Stomach smooth muscle (tissue), 2 donors: ENCODE data around the gene YIPF1.

ENCODE experiments used
- H3K27ac ChIP-seq: one replicate; pipeline ENCODE4 v1.7.0; 2013; ENCODE audit warnings: mild to moderate bottlenecking, low read length, inconsistent platforms
- H3K27me3 ChIP-seq, 2 donors: one replicate each; pipeline ENCODE4 v1.7.0; 2013; ENCODE audit warnings: low read length in 2 of 2; ENCODE audit not compliant: insufficient read depth in 2 of 2, control insufficient read depth in 1 of 2
- H3K36me3 ChIP-seq, 2 donors: one replicate each; pipeline ENCODE4 v1.7.0; 2013; ENCODE audit warnings: low read length in 2 of 2; ENCODE audit not compliant: control insufficient read depth in 2 of 2, insufficient read depth in 2 of 2
- H3K4me1 ChIP-seq: one replicate; pipeline ENCODE4 v1.7.0; 2013; ENCODE audit warnings: low read length; ENCODE audit not compliant: control insufficient read depth, insufficient read depth
- H3K4me3 ChIP-seq, 2 donors: one replicate each; pipeline ENCODE4 v1.7.0; 2013; ENCODE audit warnings: low read length in 2 of 2
- H3K9ac ChIP-seq, 2 donors: one replicate each; pipeline ENCODE4 v1.7.0; 2013; ENCODE audit warnings: low read length in 2 of 2, mild to moderate bottlenecking in 1 of 2
- H3K9me3 ChIP-seq, 2 donors: one replicate each; pipeline ENCODE4 v1.7.0; 2013; ENCODE audit warnings: low read length in 2 of 2; ENCODE audit not compliant: control insufficient read depth in 2 of 2
- donor health status: healthy.
- donor health status: Pancreatic carcinoma.

Gene YIPF1

GRCh38 chr1:53913352-53914033 is 23.9 kb upstream of the YIPF1 start:
- H3K36me3 ChIP-seq: peaks cover 0 to 4% of the 10 kb centered on the region in 2 donors
- no peaks in the 10 kb centered on the region for H3K9me3 ChIP-seq
- no peak overlapping the region for H3K9ac ChIP-seq
- H3K27me3 ChIP-seq: no peaks in the 10 kb centered on the region
- no peak overlapping the region for H3K27ac ChIP-seq
- no peaks in the 10 kb centered on the region for H3K4me1 ChIP-seq
- H3K4me3 ChIP-seq: no peak overlapping the region

- no peaks in the 10 kb centered on the region for H3K4me1 ChIP-seq
Observed at GRCh38 chr1:53911442-53911841, 21.8 kb upstream of the YIPF1 start.

GRCh38 chr1:53909946-53910345 is 20.3 kb upstream of the YIPF1 start:
- Histone ChIP-seq H3K9me3 (no peaks in the 10 kb centered on the region), H3K36me3 (peaks cover 0 to 6% of the 10 kb centered on the region in 2 donors), H3K4me3 (no peak overlapping the region), H3K27ac (no peak overlapping the region), H3K27me3 (no peaks in the 10 kb centered on the region), H3K9ac (no peak overlapping the region), H3K4me1 (no peaks in the 10 kb centered on the region)

More at GRCh38 chr1:53911442-53911841, 21.8 kb upstream of the YIPF1 start:
- Histone ChIP-seq H3K27ac (no peak overlapping the region), H3K27me3 (no peaks in the 10 kb centered on the region), H3K36me3 (peaks cover 0 to 4% of the 10 kb centered on the region in 2 donors), H3K9me3 (no peaks in the 10 kb centered on the region), H3K9ac (no peak overlapping the region), H3K4me3 (no peak overlapping the region)

- Histone ChIP-seq H3K27ac (no peak overlapping the region), H3K36me3 (peaks cover 0 to 2% of the 10 kb centered on the region in 2 donors), H3K4me1 (peaks cover 5% of the 10 kb centered on the region), H3K9me3 (no peaks in the 10 kb centered on the region), H3K27me3 (no peaks in the 10 kb centered on the region), H3K9ac (no peak overlapping the region), H3K4me3 (no peak overlapping the region)
Observed at GRCh38 chr1:53906121-53906520, 16.5 kb upstream of the YIPF1 start.

- H3K36me3 ChIP-seq: peaks cover 0 to 2% of the 10 kb centered on the region in 2 donors
- no peak overlapping the region for H3K27ac ChIP-seq
- H3K4me1 ChIP-seq: peaks cover 5% of the 10 kb centered on the region
Observed at GRCh38 chr1:53905509-53905908, 15.9 kb upstream of the YIPF1 start.

GRCh38 chr1:53902235-53903138 is 12.9 kb upstream of the YIPF1 start:
- Histone ChIP-seq H3K27me3 (no peaks in the 10 kb centered on the region), H3K36me3 (peaks cover 0 to 2% of the 10 kb centered on the region in 2 donors), H3K27ac (no peak overlapping the region), H3K4me1 (peaks cover 27% of the 10 kb centered on the region), H3K9ac (no peak overlapping the region), H3K9me3 (no peaks in the 10 kb centered on the region), H3K4me3 (no peak overlapping the region)

More at GRCh38 chr1:53905509-53905908, 15.9 kb upstream of the YIPF1 start:
- Histone ChIP-seq H3K9me3 (no peaks in the 10 kb centered on the region), H3K9ac (no peak overlapping the region), H3K4me3 (no peak overlapping the region), H3K27me3 (no peaks in the 10 kb centered on the region)

GRCh38 chr1:53899708-53900107 is 10.1 kb upstream of the YIPF1 start:
- Histone ChIP-seq H3K4me1 (peaks cover 38% of the 10 kb centered on the region), H3K27ac (no peak overlapping the region), H3K4me3 (no peak overlapping the region), H3K9ac (no peak overlapping the region), H3K36me3 (no peaks in the 10 kb centered on the region), H3K9me3 (no peaks in the 10 kb centered on the region), H3K27me3 (no peaks in the 10 kb centered on the region)

- Histone ChIP-seq H3K27me3 (no peaks in the 10 kb centered on the region), H3K9me3 (no peaks in the 10 kb centered on the region), H3K27ac (peak overlapping the region; percentile 41), H3K4me3 (peak overlapping the region in 1 of 2 donors; percentile 40), H3K9ac (peak overlapping the region in 1 of 2 donors; percentile 29), H3K4me1 (peaks cover 38% of the 10 kb centered on the region), H3K36me3 (no peaks in the 10 kb centered on the region)
Observed at GRCh38 chr1:53899206-53899628, 9.6 kb upstream of the YIPF1 start.

GRCh38 chr1:53896635-53897229 is 7.1 kb upstream of the YIPF1 start:
- peak overlapping the region; percentile 24 for H3K27ac ChIP-seq
- H3K36me3 ChIP-seq: no peaks in the 10 kb centered on the region
- H3K9ac ChIP-seq: peak overlapping the region in 1 of 2 donors; percentile 21
- peaks cover 33% of the 10 kb centered on the region for H3K4me1 ChIP-seq
- H3K27me3 ChIP-seq: no peaks in the 10 kb centered on the region
- H3K9me3 ChIP-seq: no peaks in the 10 kb centered on the region
- peak overlapping the region in 1 of 2 donors; percentile 3 for H3K4me3 ChIP-seq

GRCh38 chr1:53895421-53895820 is 5.8 kb upstream of the YIPF1 start:
- H3K4me3 ChIP-seq: no peak overlapping the region
- no peak overlapping the region for H3K9ac ChIP-seq
- no peaks in the 10 kb centered on the region for H3K27me3 ChIP-seq
- H3K9me3 ChIP-seq: no peaks in the 10 kb centered on the region
- peaks cover 35% of the 10 kb centered on the region for H3K4me1 ChIP-seq
- H3K36me3 ChIP-seq: no peaks in the 10 kb centered on the region
- no peak overlapping the region for H3K27ac ChIP-seq
